Brain microvascular endothelial cell (primary cell): ENCODE data around the gene ST3GAL3.
"Not testable (repeated sequence)": the region's sequence is repeated elsewhere in the genome, so short reads cannot be mapped to it uniquely, and the experiment has no call there.

ENCODE experiments used
- DNase-seq: peaks from one replicate; pipeline ENCODE4 v3.0.0-alpha.2; 2020
- H3K27ac ChIP-seq: fragments of 250-450 bp; sonication (Bioruptor Pico); 2 replicates; pipeline ENCODE4 v1.5.1; 2020; ENCODE audit warnings: mild to moderate bottlenecking, moderate library complexity
- H3K27me3 ChIP-seq: fragments of 250-450 bp; sonication (Bioruptor Pico); replicated peaks from 2 replicates; pipeline ENCODE4 v1.5.1; 2020; ENCODE audit warnings: mild to moderate bottlenecking
- H3K36me3 ChIP-seq: fragments of 250-450 bp; sonication (Bioruptor Pico); replicated peaks from 2 replicates; pipeline ENCODE4 v1.5.1; 2020; ENCODE audit warnings: mild to moderate bottlenecking
- H3K4me3 ChIP-seq: 2 replicates; pipeline ENCODE4 v1.5.1; 2011; ENCODE audit warnings: low read depth, mild to moderate bottlenecking, control low read depth, low read length, moderate library complexity
- CTCF ChIP-seq: IDR thresholded peaks from 2 replicates; pipeline ENCODE4 v1.5.1; 2011; ENCODE audit warnings: low read depth, mild to moderate bottlenecking, moderate library complexity, low read length, control low read depth, inconsistent platforms; ENCODE audit errors: missing control alignments
- in situ Hi-C: cut with HindIII; loops from 2 replicates; pipeline ENCODE4 v1.10.0; 2017; ENCODE audit warnings: low sequenced_read_pairs, low pct_ligation_motif_present

ST3GAL3 gene

GRCh38 chr1:43772978-43773377, 65.6 kb downstream of the ST3GAL3 start:
- Histone ChIP-seq H3K4me3 (no peak overlapping the region), H3K27ac (no peak overlapping the region)
- in situ Hi-C loops: loop anchor here (25.0 kb wide), 1 partner anchor 164 kb away; the partner anchor contains the start of genes ARTN and IPO13

GRCh38 chr1:43773821-43774220, 66.5 kb downstream of the ST3GAL3 start:
- DNase-seq: no peak
- H3K4me3 ChIP-seq: no peak overlapping the region
- no peak for TF ChIP-seq CTCF
- in situ Hi-C loops: loop anchor here (25.0 kb wide), 1 partner anchor 163 kb away; the partner anchor contains the start of genes ARTN and IPO13
- H3K27ac ChIP-seq: no peak overlapping the region
- no peaks in the 10 kb centered on the region for H3K27me3 ChIP-seq
- no peaks in the 10 kb centered on the region for H3K36me3 ChIP-seq

More at GRCh38 chr1:43772978-43773377, 65.6 kb downstream of the ST3GAL3 start:
- Histone ChIP-seq H3K27me3 (no peaks in the 10 kb centered on the region), H3K36me3 (no peaks in the 10 kb centered on the region)
- no peak for TF ChIP-seq CTCF
- DNase-seq: no peak

- Histone ChIP-seq H3K27ac (no peak overlapping the region), H3K27me3 (no peaks in the 10 kb centered on the region), H3K4me3 (no peak overlapping the region), H3K36me3 (no peaks in the 10 kb centered on the region)
- in situ Hi-C loops: loop anchor here (25.0 kb wide), 1 partner anchor 163 kb away; the partner anchor contains the start of genes ARTN and IPO13
- peak; percentile 48 for DNase-seq
- TF ChIP-seq CTCF: no peak
Observed at GRCh38 chr1:43774359-43774758, 67.0 kb downstream of the ST3GAL3 start.

GRCh38 chr1:43776043-43776761, 68.9 kb downstream of the ST3GAL3 start:
- in situ Hi-C loops: no loop called here
- H3K36me3 ChIP-seq: no peaks in the 10 kb centered on the region
- peak; percentile 20 for TF ChIP-seq CTCF
- DNase-seq: peak; percentile 49
- no peak overlapping the region for H3K27ac ChIP-seq
- no peak overlapping the region for H3K4me3 ChIP-seq
- H3K27me3 ChIP-seq: no peaks in the 10 kb centered on the region

GRCh38 chr1:43777916-43778315, 70.6 kb downstream of the ST3GAL3 start:
- H3K36me3 ChIP-seq, in situ Hi-C loops, DNase-seq, H3K27ac ChIP-seq, H3K4me3 ChIP-seq, H3K27me3 ChIP-seq: not testable (repeated sequence)

- in situ Hi-C loops: no loop called here
- peak; percentile 3 for TF ChIP-seq CTCF
- no peaks in the 10 kb centered on the region for H3K27me3 ChIP-seq
- H3K4me3 ChIP-seq: no peak overlapping the region
- DNase-seq: no peak
- H3K36me3 ChIP-seq: no peaks in the 10 kb centered on the region
- H3K27ac ChIP-seq: no peak overlapping the region
Observed at GRCh38 chr1:43779266-43779665, 71.9 kb downstream of the ST3GAL3 start.
